AG04449 (cell line): ENCODE measurements around the gene LY6G5C.

Source experiments
- CTCF ChIA-PET: fragments of 350-600 bp; formaldehyde crosslinking; extraction: SDS; loops from one replicate; lab custom pipeline; 2021; ENCODE audit warnings: antibody characterized with exemption; lab: Yijun Ruan, JAX
- POLR2A ChIA-PET: fragments of 400-600, 350-600 bp; formaldehyde crosslinking; extraction: SDS; loops from one replicate; lab custom pipeline; 2020; ENCODE audit warnings: antibody characterized with exemption, inconsistent platforms; lab: Yijun Ruan, JAX
- DNase-seq: peaks from one replicate; pipeline ENCODE4 v3.0.0-alpha.2; 2010; ENCODE audit warnings: low read depth, low spot score
- H3K4me3 ChIP-seq: 2 replicates; pipeline ENCODE4 v1.5.1; 2011; ENCODE audit warnings: low read depth, mild to moderate bottlenecking, control low read depth, low read length
- CTCF ChIP-seq: IDR thresholded peaks from one replicate; pipeline ENCODE4 v1.5.1; 2011; ENCODE audit warnings: mild to moderate bottlenecking, moderate library complexity, low read length, control low read depth, inconsistent platforms; ENCODE audit not compliant: insufficient read depth; ENCODE audit errors: missing control alignments

LY6G5C gene

GRCh38 chr6:31631681-31632278, 49.1 kb downstream of the LY6G5C start:
- no peak overlapping the region for H3K4me3 ChIP-seq
- ChIA-PET POLR2A (no interaction called here), CTCF (no interaction called here)
- no peak for TF ChIP-seq CTCF
- no peak for DNase-seq

GRCh38 chr6:31631209-31631608, 49.7 kb downstream of the LY6G5C start:
- TF ChIP-seq CTCF = no peak
- no peak overlapping the region for H3K4me3 ChIP-seq
- DNase-seq = no peak
- POLR2A ChIA-PET = no interaction called here
- CTCF ChIA-PET = no interaction called here

- no peak for DNase-seq
- ChIA-PET POLR2A (no interaction called here), CTCF (no interaction called here)
- H3K4me3 ChIP-seq = no peak overlapping the region
- TF ChIP-seq CTCF = no peak
Measured at GRCh38 chr6:31630177-31630934, 50.5 kb downstream of the LY6G5C start.

- TF ChIP-seq CTCF = no peak
- ChIA-PET CTCF (no interaction called here), POLR2A (no interaction called here)
- no peak for DNase-seq
- no peak overlapping the region for H3K4me3 ChIP-seq
Measured at GRCh38 chr6:31629014-31629413, 51.9 kb downstream of the LY6G5C start.

- ChIA-PET CTCF (interaction anchor here (0.6 to 3.1 kb wide), 3 partner anchors 8 to 35 kb away, joined by 3 to 11 read pairs (median 3); no protein-coding TSS in a partner anchor), POLR2A (interaction anchor here (1.8 kb wide), 1 partner anchor 12 kb away, joined by 9 read pairs; no protein-coding TSS in a partner anchor)
- DNase-seq = no peak
- TF ChIP-seq CTCF = no peak
- no peak overlapping the region for H3K4me3 ChIP-seq
Measured at GRCh38 chr6:31627690-31628287, 53.1 kb downstream of the LY6G5C start.

- CTCF ChIA-PET = interaction anchor here (0.6 to 3.1 kb wide), 4 partner anchors 9 to 49 kb away, joined by 3 to 11 read pairs (median 3); no protein-coding TSS in a partner anchor
- no peak for TF ChIP-seq CTCF
- no peak for DNase-seq
- POLR2A ChIA-PET = interaction anchor here (1.0 to 1.8 kb wide), 2 partner anchors 12 to 25 kb away, joined by 3 to 9 read pairs; no protein-coding TSS in a partner anchor
- no peak overlapping the region for H3K4me3 ChIP-seq
Measured at GRCh38 chr6:31626952-31627351, 53.9 kb downstream of the LY6G5C start.
